Thyroid gland (tissue), 4 donors: ENCODE data around the gene ABCC10. TPM values are rescaled to one million over a fixed set of nuclear protein-coding genes. Genes with fewer than 3 reads are reported as not detected.

Experiments
- DNase-seq, 2 donors: peaks; one replicate each; pipeline ENCODE4 v3.0.0-alpha.2; 2019
- H3K27ac ChIP-seq, 3 donors: fragments of 200-600 bp; sonication (generic); 1 replicate in 2 of 3; 2 replicates in 1 of 3; pipeline ENCODE4 v1.5.1; 2016 to 2019; ENCODE audit warnings: mild to moderate bottlenecking in 1 of 3, moderate library complexity in 1 of 3
- H3K27me3 ChIP-seq: fragments of 200-600 bp; sonication (generic); one replicate; pipeline ENCODE4 v1.5.1; 2019
- H3K36me3 ChIP-seq, 2 donors: fragments of 200-600 bp; sonication (generic); one replicate each; pipeline ENCODE4 v1.5.1; 2016 to 2019
- H3K4me1 ChIP-seq, 2 donors: fragments of 200-600 bp; sonication (generic); one replicate each; pipeline ENCODE4 v1.5.1; 2017 to 2019
- H3K4me3 ChIP-seq, 3 donors: fragments of 200-600 bp; sonication (generic); replicated peaks in 1 of 3; 1 replicate in 2 of 3; 2 replicates in 1 of 3; pipeline ENCODE4 v1.5.1; 2016; ENCODE audit warnings: mild to moderate bottlenecking in 1 of 3
- H3K9me3 ChIP-seq: fragments of 200-600 bp; sonication (generic); one replicate; pipeline ENCODE4 v1.5.1; 2017
- POLR2A ChIP-seq, 2 donors: fragments of 450-650 bp; IDR thresholded peaks; one replicate each; pipeline ENCODE4 v1.6.1; 2017; ENCODE audit warnings: antibody characterized with exemption in 2 of 2, mild to moderate bottlenecking in 2 of 2, moderate library complexity in 1 of 2
- WGBS, 2 donors: methylation state at CpG; one replicate each; pipeline ENCODE4 v1.1.5; 2017; 5-methylcytosine and 5-hydroxymethylcytosine counted together
- intact Hi-C: fragments of 100-400 bp; cut with DNase I; formaldehyde crosslinking; loops from one replicate; pipeline ENCODE4 v1.15.1; 2023
- microRNA-seq: library from miRNA; unstranded; fragments of <30 nt; microRNA quantifications from one replicate; pipeline ENCODE4, GENCODE V29; 2016
- small RNA-seq: library from RNA; depleted of rRNA; stranded (forward); fragments of <200 nt; gene quantifications from one replicate; pipeline ENCODE3, GENCODE V24; 2016
- total RNA-seq, 4 donors: library from RNA; depleted of rRNA; stranded (reverse); fragments of >200 nt; gene quantifications; one replicate each; pipeline ENCODE4 v1.2.3, GENCODE V29; 2016
- TF ChIP-seq, protein P1 (sequence below), 6 experiments: fragments of 200-600 bp in 3 of 6; fragments of 450-650 bp in 3 of 6; sonication (generic) in 3 of 6; IDR thresholded peaks; one replicate each; pipeline ENCODE4 v1.5.1; 2016 to 2019; ENCODE audit warnings: antibody characterized with exemption in 6 of 6, mild to moderate bottlenecking in 2 of 6, inconsistent platforms in 1 of 6, moderate library complexity in 1 of 6

ABCC10 gene
- total RNA-seq, 4 donors from 2014 or later: 10.5 to 24.3 (median 19.3) TPM

DNA sequence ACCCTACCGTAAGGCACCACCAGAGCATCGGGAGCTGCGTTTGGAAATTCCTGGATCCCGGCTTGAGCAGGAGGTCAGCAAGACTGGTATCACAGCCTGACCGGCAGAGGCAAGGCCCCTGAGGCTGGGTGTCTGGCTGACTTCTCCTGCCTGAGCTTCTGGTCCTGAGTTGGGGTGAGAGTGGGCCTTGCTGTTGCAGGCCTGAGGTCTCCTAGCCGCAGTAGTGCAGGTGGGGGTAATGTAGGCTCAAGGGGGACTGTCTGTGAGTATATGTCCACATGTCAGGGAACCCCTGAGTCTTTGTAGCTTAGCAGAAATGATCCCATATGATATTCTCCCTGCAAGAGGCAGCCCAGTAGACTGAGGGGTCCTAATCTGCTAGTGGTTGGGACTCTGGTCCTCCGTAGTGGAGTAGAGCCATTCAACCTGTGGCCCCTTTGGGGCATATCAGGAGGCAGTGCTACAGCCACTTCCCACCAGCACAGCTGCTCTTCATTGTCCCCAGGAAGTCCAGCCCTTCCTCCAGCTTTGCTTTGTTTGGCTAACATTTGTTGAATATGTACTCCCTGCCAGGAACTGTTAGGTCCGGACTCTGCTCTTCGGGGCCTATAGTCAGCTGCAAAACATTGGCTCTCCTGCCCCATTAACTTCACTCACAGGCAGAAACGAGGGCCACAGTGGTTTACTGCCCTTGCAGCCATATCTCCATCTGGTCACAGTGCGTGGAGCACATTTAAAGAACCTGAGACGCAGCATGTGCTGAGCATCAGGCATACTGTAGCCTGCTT is 71.9 kb downstream of the ABCC10 start:
- no peak for TF ChIP-seq POLR2A (IDR thresholded peaks at IDR 0.05)
- TF ChIP-seq, protein P1, sequence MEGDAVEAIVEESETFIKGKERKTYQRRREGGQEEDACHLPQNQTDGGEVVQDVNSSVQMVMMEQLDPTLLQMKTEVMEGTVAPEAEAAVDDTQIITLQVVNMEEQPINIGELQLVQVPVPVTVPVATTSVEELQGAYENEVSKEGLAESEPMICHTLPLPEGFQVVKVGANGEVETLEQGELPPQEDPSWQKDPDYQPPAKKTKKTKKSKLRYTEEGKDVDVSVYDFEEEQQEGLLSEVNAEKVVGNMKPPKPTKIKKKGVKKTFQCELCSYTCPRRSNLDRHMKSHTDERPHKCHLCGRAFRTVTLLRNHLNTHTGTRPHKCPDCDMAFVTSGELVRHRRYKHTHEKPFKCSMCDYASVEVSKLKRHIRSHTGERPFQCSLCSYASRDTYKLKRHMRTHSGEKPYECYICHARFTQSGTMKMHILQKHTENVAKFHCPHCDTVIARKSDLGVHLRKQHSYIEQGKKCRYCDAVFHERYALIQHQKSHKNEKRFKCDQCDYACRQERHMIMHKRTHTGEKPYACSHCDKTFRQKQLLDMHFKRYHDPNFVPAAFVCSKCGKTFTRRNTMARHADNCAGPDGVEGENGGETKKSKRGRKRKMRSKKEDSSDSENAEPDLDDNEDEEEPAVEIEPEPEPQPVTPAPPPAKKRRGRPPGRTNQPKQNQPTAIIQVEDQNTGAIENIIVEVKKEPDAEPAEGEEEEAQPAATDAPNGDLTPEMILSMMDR (IDR thresholded peaks at IDR 0.05): no peak
- no peak for DNase-seq
- Histone ChIP-seq H3K36me3 (peaks cover 48 to 51% of the 10 kb centered on the region in 2 donors), H3K27me3 (no peaks in the 10 kb centered on the region), H3K4me1 (peaks cover 0 to 4% of the 10 kb centered on the region in 2 donors), H3K4me3 (no peak overlapping the region), H3K9me3 (no peaks in the 10 kb centered on the region), H3K27ac (no peak overlapping the region)
- intact Hi-C loops: no loop called here
- WGBS, 2 donors: 79 to 85% methylated on average over 10 of the region's 12 CpGs

Small RNA genes lying within 50 kb of the gene (microRNA-seq; reads per million reads assigned to microRNA genes)
- gene MIR6780B: not detected

Small RNA genes lying within 50 kb of the gene (small RNA-seq; reads per million reads assigned to genes)
- gene MIR6780B (not detected), gene RNU6-1113P (not detected)

Other genes with a start within 250 kb of the ABCC10 start
- 10 to 100 TPM; 39.7 to 63.3 (median 59.0) TPM for gene CUL9, start 245.3 kb upstream of the ABCC10 start, total RNA-seq
- 100 to 1,000 TPM in 1 of 4 donors, 10 to 100 TPM in 3; 33.1 to 122 (median 84.1) TPM for gene DNPH1, start 198.1 kb upstream of the ABCC10 start, total RNA-seq
- under 1 TPM in 2 of 4 donors, not detected in 2; 0.11 to 0.15 TPM for gene TTBK1, start 184.1 kb upstream of the ABCC10 start, total RNA-seq
- gene SLC22A7, start 129.3 kb upstream of the ABCC10 start, total RNA-seq: not detected
- gene CRIP3, start 118.7 kb upstream of the ABCC10 start, total RNA-seq: under 1 TPM in 2 of 4 donors, not detected in 2; 0.45 to 0.93 TPM
- 10 to 100 TPM; 32.4 to 84.6 (median 37.5) TPM for gene ZNF318, start 57.9 kb upstream of the ABCC10 start, total RNA-seq
- 1 to 10 TPM in 2 of 4 donors, under 1 TPM in 1, not detected in 1; 0.89 to 1.3 (median 1.3) TPM for gene DLK2, start 28.0 kb downstream of the ABCC10 start, total RNA-seq
- 10 to 100 TPM; 23.2 to 42.4 (median 34.4) TPM for gene TJAP1, start 50.0 kb downstream of the ABCC10 start, total RNA-seq
- 1 to 10 TPM in 3 of 4 donors, under 1 TPM in 1; 0.67 to 2.0 (median 1.6) TPM for gene LRRC73, start 82.8 kb downstream of the ABCC10 start, total RNA-seq
- gene YIPF3, start 89.4 kb downstream of the ABCC10 start, total RNA-seq: 100 to 1,000 TPM; 126 to 145 (median 128) TPM
- 10 to 100 TPM; 27.6 to 41.9 (median 38.2) TPM for gene POLR1C, start 89.5 kb downstream of the ABCC10 start, total RNA-seq
- 10 to 100 TPM; 22.2 to 58.6 (median 32.9) TPM for gene XPO5, start 148.5 kb downstream of the ABCC10 start, total RNA-seq
- 10 to 100 TPM; 14.8 to 19.5 (median 15.2) TPM for gene POLH, start 148.6 kb downstream of the ABCC10 start, total RNA-seq
- 10 to 100 TPM; 50.2 to 65.8 (median 58.1) TPM for gene GTPBP2, start 201.7 kb downstream of the ABCC10 start, total RNA-seq
- 10 to 100 TPM; 15.9 to 54.8 (median 20.4) TPM for gene MAD2L1BP, start 208.3 kb downstream of the ABCC10 start, total RNA-seq
- under 1 TPM in 1 of 4 donors, not detected in 3; 0.13 TPM for gene RSPH9, start 217.5 kb downstream of the ABCC10 start, total RNA-seq